ENCODE data around the gene CSF3.

DNA sequence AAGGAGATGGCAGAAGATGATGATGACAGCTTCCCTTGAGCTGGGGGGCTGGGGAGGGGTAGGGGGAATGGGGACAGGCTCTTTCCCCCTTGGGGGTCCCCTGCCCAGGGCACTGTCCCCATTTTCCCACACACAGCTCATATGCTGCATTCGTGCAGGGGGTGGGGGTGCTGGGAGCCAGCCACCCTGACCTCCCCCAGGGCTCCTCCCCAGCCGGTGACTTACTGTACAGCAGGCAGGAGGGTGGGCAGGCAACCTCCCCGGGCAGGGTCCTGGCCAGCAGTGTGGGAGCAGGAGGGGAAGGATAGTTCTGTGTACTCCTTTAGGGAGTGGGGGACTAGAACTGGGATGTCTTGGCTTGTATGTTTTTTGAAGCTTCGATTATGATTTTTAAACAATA is 17.7 kb upstream of the CSF3 start:
- TF ChIP-seq, protein P1, sequence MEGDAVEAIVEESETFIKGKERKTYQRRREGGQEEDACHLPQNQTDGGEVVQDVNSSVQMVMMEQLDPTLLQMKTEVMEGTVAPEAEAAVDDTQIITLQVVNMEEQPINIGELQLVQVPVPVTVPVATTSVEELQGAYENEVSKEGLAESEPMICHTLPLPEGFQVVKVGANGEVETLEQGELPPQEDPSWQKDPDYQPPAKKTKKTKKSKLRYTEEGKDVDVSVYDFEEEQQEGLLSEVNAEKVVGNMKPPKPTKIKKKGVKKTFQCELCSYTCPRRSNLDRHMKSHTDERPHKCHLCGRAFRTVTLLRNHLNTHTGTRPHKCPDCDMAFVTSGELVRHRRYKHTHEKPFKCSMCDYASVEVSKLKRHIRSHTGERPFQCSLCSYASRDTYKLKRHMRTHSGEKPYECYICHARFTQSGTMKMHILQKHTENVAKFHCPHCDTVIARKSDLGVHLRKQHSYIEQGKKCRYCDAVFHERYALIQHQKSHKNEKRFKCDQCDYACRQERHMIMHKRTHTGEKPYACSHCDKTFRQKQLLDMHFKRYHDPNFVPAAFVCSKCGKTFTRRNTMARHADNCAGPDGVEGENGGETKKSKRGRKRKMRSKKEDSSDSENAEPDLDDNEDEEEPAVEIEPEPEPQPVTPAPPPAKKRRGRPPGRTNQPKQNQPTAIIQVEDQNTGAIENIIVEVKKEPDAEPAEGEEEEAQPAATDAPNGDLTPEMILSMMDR (IDR thresholded peaks at IDR 0.05 in 2 of 3, conservative IDR thresholded peaks at IDR 0.05 in 1 of 3; ENCODE audit: borderline replicate concordance in 1 of 3, insufficient read depth in 1 of 3, low read depth in 2 of 3, low read length in 2 of 3) = no peak
- TF ChIP-seq POLR2A (IDR thresholded peaks at IDR 0.05; ENCODE audit: borderline replicate concordance, extremely low read depth, insufficient read depth, insufficient read length) (no peak), EZH2 (IDR thresholded peaks at IDR 0.05) (no peak), YY1 (IDR thresholded peaks at IDR 0.05; ENCODE audit: extremely low read depth, insufficient replicate concordance, low read depth, low read length) (no peak), SP1 (IDR thresholded peaks at IDR 0.05; ENCODE audit: low read depth) (no peak), RAD21 (IDR thresholded peaks at IDR 0.05; ENCODE audit: low read depth) (no peak), POLR2AphosphoS5 (IDR thresholded peaks at IDR 0.05; ENCODE audit: low read depth, low read length) (no peak)
- TF ChIP-seq, protein P2, sequence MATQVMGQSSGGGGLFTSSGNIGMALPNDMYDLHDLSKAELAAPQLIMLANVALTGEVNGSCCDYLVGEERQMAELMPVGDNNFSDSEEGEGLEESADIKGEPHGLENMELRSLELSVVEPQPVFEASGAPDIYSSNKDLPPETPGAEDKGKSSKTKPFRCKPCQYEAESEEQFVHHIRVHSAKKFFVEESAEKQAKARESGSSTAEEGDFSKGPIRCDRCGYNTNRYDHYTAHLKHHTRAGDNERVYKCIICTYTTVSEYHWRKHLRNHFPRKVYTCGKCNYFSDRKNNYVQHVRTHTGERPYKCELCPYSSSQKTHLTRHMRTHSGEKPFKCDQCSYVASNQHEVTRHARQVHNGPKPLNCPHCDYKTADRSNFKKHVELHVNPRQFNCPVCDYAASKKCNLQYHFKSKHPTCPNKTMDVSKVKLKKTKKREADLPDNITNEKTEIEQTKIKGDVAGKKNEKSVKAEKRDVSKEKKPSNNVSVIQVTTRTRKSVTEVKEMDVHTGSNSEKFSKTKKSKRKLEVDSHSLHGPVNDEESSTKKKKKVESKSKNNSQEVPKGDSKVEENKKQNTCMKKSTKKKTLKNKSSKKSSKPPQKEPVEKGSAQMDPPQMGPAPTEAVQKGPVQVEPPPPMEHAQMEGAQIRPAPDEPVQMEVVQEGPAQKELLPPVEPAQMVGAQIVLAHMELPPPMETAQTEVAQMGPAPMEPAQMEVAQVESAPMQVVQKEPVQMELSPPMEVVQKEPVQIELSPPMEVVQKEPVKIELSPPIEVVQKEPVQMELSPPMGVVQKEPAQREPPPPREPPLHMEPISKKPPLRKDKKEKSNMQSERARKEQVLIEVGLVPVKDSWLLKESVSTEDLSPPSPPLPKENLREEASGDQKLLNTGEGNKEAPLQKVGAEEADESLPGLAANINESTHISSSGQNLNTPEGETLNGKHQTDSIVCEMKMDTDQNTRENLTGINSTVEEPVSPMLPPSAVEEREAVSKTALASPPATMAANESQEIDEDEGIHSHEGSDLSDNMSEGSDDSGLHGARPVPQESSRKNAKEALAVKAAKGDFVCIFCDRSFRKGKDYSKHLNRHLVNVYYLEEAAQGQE (IDR thresholded peaks at IDR 0.05; ENCODE audit: low read depth) = no peak
- TF ChIP-seq, protein P3, sequence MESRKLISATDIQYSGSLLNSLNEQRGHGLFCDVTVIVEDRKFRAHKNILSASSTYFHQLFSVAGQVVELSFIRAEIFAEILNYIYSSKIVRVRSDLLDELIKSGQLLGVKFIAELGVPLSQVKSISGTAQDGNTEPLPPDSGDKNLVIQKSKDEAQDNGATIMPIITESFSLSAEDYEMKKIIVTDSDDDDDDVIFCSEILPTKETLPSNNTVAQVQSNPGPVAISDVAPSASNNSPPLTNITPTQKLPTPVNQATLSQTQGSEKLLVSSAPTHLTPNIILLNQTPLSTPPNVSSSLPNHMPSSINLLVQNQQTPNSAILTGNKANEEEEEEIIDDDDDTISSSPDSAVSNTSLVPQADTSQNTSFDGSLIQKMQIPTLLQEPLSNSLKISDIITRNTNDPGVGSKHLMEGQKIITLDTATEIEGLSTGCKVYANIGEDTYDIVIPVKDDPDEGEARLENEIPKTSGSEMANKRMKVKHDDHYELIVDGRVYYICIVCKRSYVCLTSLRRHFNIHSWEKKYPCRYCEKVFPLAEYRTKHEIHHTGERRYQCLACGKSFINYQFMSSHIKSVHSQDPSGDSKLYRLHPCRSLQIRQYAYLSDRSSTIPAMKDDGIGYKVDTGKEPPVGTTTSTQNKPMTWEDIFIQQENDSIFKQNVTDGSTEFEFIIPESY (IDR thresholded peaks at IDR 0.05; ENCODE audit: extremely low read depth, insufficient replicate concordance, low read length) = no peak

All from HCT116 (cell line).